ENCODE results near the gene GBX1. TPM values are rescaled to one million over a fixed set of nuclear protein-coding genes. Genes with fewer than 3 reads are reported as not detected.

Gene GBX1
- total RNA-seq, 1 experiment from 2014 or later: not detected

- no peak for TF ChIP-seq ZBTB43 (CRISPR knock-in tag; IDR thresholded peaks at IDR 0.05)
- TF ChIP-seq CREB1 (CRISPR knock-in tag; IDR thresholded peaks at IDR 0.05): no peak
- no peak for TF ChIP-seq GRHL2 (CRISPR knock-in tag; IDR thresholded peaks at IDR 0.05; ENCODE audit: insufficient replicate concordance, severe bottlenecking)
Measured at GRCh38 chr7:151189038-151189437, 21.5 kb upstream of the GBX1 start (continued).

GRCh38 chr7:151188252-151188542 lies 20.7 kb upstream of the GBX1 start:
- ATAC-seq (no peak), DNase-seq (ENCODE audit: low spot score) (no peak)
- Mint-ChIP-seq H3K4me3 (no peak overlapping the region), H3K27ac (no peak overlapping the region), H3K36me3 (no peaks in the 10 kb centered on the region), H3K9me3 (no peaks in the 10 kb centered on the region), H3K27me3 (ENCODE audit: low read depth) (no peaks in the 10 kb centered on the region; the same call in 1 of the 2 replicates), H3K4me1 (no peaks in the 10 kb centered on the region)
- CTCF ChIA-PET: interaction anchor here (1.8 to 1.9 kb wide), 2 partner anchors 56 to 169 kb away, joined by 4 to 7 read pairs; no protein-coding TSS in a partner anchor
- POLR2A ChIA-PET: no interaction called here
- TF ChIP-seq ATF3 (CRISPR knock-in tag; conservative IDR thresholded peaks at IDR 0.05) (no peak), IRF1 (CRISPR knock-in tag; IDR thresholded peaks at IDR 0.05) (no peak), NR3C1 (CRISPR knock-in tag; conservative IDR thresholded peaks at IDR 0.05; ENCODE audit: low read depth) (no peak), ZNF425 (CRISPR knock-in tag; conservative IDR thresholded peaks at IDR 0.05) (no peak), PREB (CRISPR knock-in tag; IDR thresholded peaks at IDR 0.05; ENCODE audit: borderline replicate concordance) (no peak), MLX (CRISPR knock-in tag; IDR thresholded peaks at IDR 0.05) (no peak), EMX1 (CRISPR knock-in tag; IDR thresholded peaks at IDR 0.05) (no peak), ETV6 (CRISPR knock-in tag; IDR thresholded peaks at IDR 0.05) (no peak), FOXK1 (CRISPR knock-in tag; IDR thresholded peaks at IDR 0.05) (no peak), ERG (CRISPR knock-in tag; IDR thresholded peaks at IDR 0.05) (no peak), CBFB (CRISPR knock-in tag; IDR thresholded peaks at IDR 0.05; ENCODE audit: low read depth) (no peak), ATF6 (CRISPR knock-in tag; IDR thresholded peaks at IDR 0.05) (no peak), AFF4 (CRISPR knock-in tag; IDR thresholded peaks at IDR 0.05; ENCODE audit: borderline replicate concordance) (no peak), AR (CRISPR knock-in tag; IDR thresholded peaks at IDR 0.05) (no peak), NFYB (CRISPR knock-in tag; conservative IDR thresholded peaks at IDR 0.05; ENCODE audit: low read depth) (no peak), ATF1 (CRISPR knock-in tag; IDR thresholded peaks at IDR 0.05) (no peak), HMGA2 (CRISPR knock-in tag; IDR thresholded peaks at IDR 0.05) (no peak)
